Stromal cell of bone marrow (primary cell): Measurements from ENCODE around the gene PCF11.

ENCODE experiments used
- DNase-seq: peaks from one replicate; pipeline ENCODE4 v3.0.0-alpha.2; 2012; ENCODE audit warnings: low read depth

PCF11 gene

GRCh38 chr11:83152264-83152663 is 4.7 kb upstream of the PCF11 start:
- DNase-seq: no peak

- no peak for DNase-seq
These were observed 3.2 kb upstream of the PCF11 start for GRCh38 chr11:83153764-83154163.

GRCh38 chr11:83156144-83156995 is 561 bp upstream of the PCF11 start:
- DNase-seq: peak; percentile 100

- peak; percentile 38 for DNase-seq
These were observed 844 bp downstream of the PCF11 start for GRCh38 chr11:83157594-83158356.

- DNase-seq: no peak
These were observed 1.4 kb downstream of the PCF11 start for GRCh38 chr11:83158357-83158786.

- no peak for DNase-seq
These were observed 2.3 kb downstream of the PCF11 start for GRCh38 chr11:83158965-83159901.

GRCh38 chr11:83159902-83160865 is 3.3 kb downstream of the PCF11 start:
- no peak for DNase-seq

GRCh38 chr11:83161610-83162199 is 4.8 kb downstream of the PCF11 start:
- no peak for DNase-seq

- no peak for DNase-seq
These were observed 5.4 kb downstream of the PCF11 start for GRCh38 chr11:83162377-83162776.

- DNase-seq: no peak
These were observed 9.4 kb downstream of the PCF11 start for GRCh38 chr11:83166193-83166866.

GRCh38 chr11:83168756-83169155 is 11.8 kb downstream of the PCF11 start:
- no peak for DNase-seq

- DNase-seq: no peak
These were observed 13.9 kb downstream of the PCF11 start for GRCh38 chr11:83170865-83171264.

GRCh38 chr11:83172551-83172950 is 15.6 kb downstream of the PCF11 start:
- no peak for DNase-seq

- DNase-seq: no peak
These were observed 17.1 kb downstream of the PCF11 start for GRCh38 chr11:83174008-83174407.

- no peak for DNase-seq
These were observed 18.9 kb downstream of the PCF11 start for GRCh38 chr11:83175815-83176214.

- DNase-seq: no peak
These were observed 24.9 kb downstream of the PCF11 start for GRCh38 chr11:83181815-83182214.

GRCh38 chr11:83185767-83186166 is 28.8 kb downstream of the PCF11 start:
- DNase-seq: no peak

- DNase-seq: no peak
These were observed 30.5 kb downstream of the PCF11 start for GRCh38 chr11:83187465-83187864.

- DNase-seq: no peak
These were observed 34.6 kb downstream of the PCF11 start for GRCh38 chr11:83191491-83191890.

- no peak for DNase-seq
These were observed 35.1 kb downstream of the PCF11 start for GRCh38 chr11:83191986-83192385.
